Neural cell (in vitro differentiated cells): ENCODE measurements around the gene CDA.

Source experiments
- CTCF ChIP-seq: fragments of 450-650 bp; IDR thresholded peaks from 2 replicates; pipeline ENCODE4 v1.5.1; 2014; ENCODE audit warnings: antibody characterized with exemption, mild to moderate bottlenecking, moderate library complexity; ENCODE audit not compliant: poor library complexity, severe bottlenecking
- EP300 ChIP-seq: fragments of 450-650 bp; conservative IDR thresholded peaks from 2 replicates; pipeline ENCODE4 v1.6.1; 2014; ENCODE audit warnings: antibody characterized with exemption, mild to moderate bottlenecking, moderate library complexity; ENCODE audit not compliant: poor library complexity, severe bottlenecking
- EZH2 ChIP-seq: fragments of 200-600, 300-800 bp; shearing (Covaris generic), sonication (generic); IDR thresholded peaks from 2 replicates; pipeline ENCODE4 v1.6.1; 2014; ENCODE audit warnings: antibody characterized with exemption, low read length, borderline replicate concordance, mild to moderate bottlenecking; ENCODE audit not compliant: insufficient read depth, poor library complexity, severe bottlenecking
- MXI1 ChIP-seq: fragments of 450-650 bp; conservative IDR thresholded peaks from 2 replicates; pipeline ENCODE4 v1.6.1; 2014; ENCODE audit warnings: antibody characterized with exemption, mild to moderate bottlenecking; ENCODE audit not compliant: poor library complexity, severe bottlenecking
- POLR2AphosphoS5 ChIP-seq: IDR thresholded peaks from 2 replicates; pipeline ENCODE4 v1.6.1; 2012
- RAD21 ChIP-seq: fragments of 450-650 bp; conservative IDR thresholded peaks from 2 replicates; pipeline ENCODE4 v1.6.1; 2014; ENCODE audit warnings: antibody characterized with exemption, mild to moderate bottlenecking, moderate library complexity
- REST ChIP-seq: IDR thresholded peaks from 2 replicates; pipeline ENCODE4 v1.6.1; 2012; ENCODE audit warnings: borderline replicate concordance
- SMC3 ChIP-seq: fragments of 450-650 bp; conservative IDR thresholded peaks from 2 replicates; pipeline ENCODE4 v1.6.1; 2014; ENCODE audit warnings: antibody characterized with exemption, mild to moderate bottlenecking, moderate library complexity; ENCODE audit not compliant: poor library complexity
- TAF1 ChIP-seq: IDR thresholded peaks from 2 replicates; pipeline ENCODE4 v1.6.1; 2012; ENCODE audit warnings: low read depth

GRCh38 chr1:20555758-20556120 is 33.2 kb upstream of the CDA start:
- TF ChIP-seq CTCF, result no peak
- TF ChIP-seq POLR2AphosphoS5, result no peak
- no peak for TF ChIP-seq EP300
- TF ChIP-seq REST, result no peak
- TF ChIP-seq TAF1, result no peak
- TF ChIP-seq SMC3, result no peak
- TF ChIP-seq MXI1, result no peak
- no peak for TF ChIP-seq EZH2
- TF ChIP-seq RAD21, result no peak
